HEK293 (cell line): ENCODE results near the gene AK8.

ENCODE experiments used
- CTCF ChIP-seq: fragments of 450-650 bp; formaldehyde crosslinking; IDR thresholded peaks from 2 replicates; pipeline ENCODE4 v1.5.1; 2016; ENCODE audit warnings: missing biosample characterization, missing genetic modification characterization
- PBX3 ChIP-seq: sonication (generic); formaldehyde crosslinking; IDR thresholded peaks from 2 replicates; pipeline ENCODE4 v1.8.1; 2022; ENCODE audit warnings: mild to moderate bottlenecking, moderate library complexity, missing genetic modification reagents
- TCF7L2 ChIP-seq: IDR thresholded peaks from 2 replicates; pipeline ENCODE4 v1.6.1; 2011; ENCODE audit warnings: low read depth, mild to moderate bottlenecking, inconsistent platforms, low read length, moderate library complexity, borderline replicate concordance
- YY1 ChIP-seq: fragments of 450-650 bp; formaldehyde crosslinking; IDR thresholded peaks from 2 replicates; pipeline ENCODE4 v1.5.1; 2018; ENCODE audit warnings: missing biosample characterization, missing genetic modification characterization
- ZNF23 ChIP-seq: fragments of 450-650 bp; formaldehyde crosslinking; IDR thresholded peaks from 2 replicates; pipeline ENCODE4 v1.5.1; 2016; ENCODE audit warnings: missing biosample characterization, missing genetic modification characterization, borderline replicate concordance

- TF ChIP-seq CTCF (tag by site-specific recombination) (no peak), ZNF23 (no peak), PBX3 (CRISPR knock-in tag) (no peak), YY1 (no peak), TCF7L2 (no peak)
Measured at GRCh38 chr9:132784286-132784830, 93.7 kb downstream of the AK8 start.
